Tibial artery (tissue), 4 donors: Measurements from ENCODE around the gene GPR55.

Experiments used
- DNase-seq, 2 donors: peaks; one replicate each; pipeline ENCODE4 v3.0.0-alpha.2; 2019
- H3K27ac ChIP-seq, 2 donors: fragments of 200-600 bp; sonication (generic) in 1 of 2; 1 replicate in 1 of 2; 2 replicates in 1 of 2; pipeline ENCODE4 v1.5.1; 2018 to 2019; ENCODE audit warnings: mild to moderate bottlenecking in 1 of 2
- H3K27me3 ChIP-seq, 2 donors: fragments of 200-600 bp; sonication (generic) in 1 of 2; one replicate each; pipeline versions ENCODE4 v1.5.1 to v1.6.0; 2016 to 2019
- H3K36me3 ChIP-seq, 3 donors: fragments of 200-600 bp; sonication (generic) in 2 of 3; one replicate each; pipeline ENCODE4 v1.5.1; 2016 to 2019; ENCODE audit warnings: mild to moderate bottlenecking in 2 of 3
- H3K4me1 ChIP-seq, 4 donors: fragments of 200-600 bp; sonication (generic) in 2 of 4; 1 replicate in 3 of 4; 2 replicates in 1 of 4; pipeline ENCODE4 v1.5.1; 2016 to 2019
- H3K4me3 ChIP-seq, 2 donors: fragments of 200-600 bp; sonication (generic) in 1 of 2; 1 replicate in 1 of 2; 2 replicates in 1 of 2; pipeline ENCODE4 v1.5.1; 2018 to 2019; ENCODE audit warnings: mild to moderate bottlenecking in 2 of 2
- H3K9me3 ChIP-seq, 3 donors: fragments of 200-600 bp; sonication (generic) in 1 of 3; one replicate each; pipeline ENCODE4 v1.5.1; 2016 to 2019
- intact Hi-C: fragments of 100-400 bp; cut with DNase I; formaldehyde crosslinking; loops from one replicate; pipeline ENCODE4 v1.15.0; 2023; ENCODE audit warnings: low total_unique reads
- TF ChIP-seq, protein P1 (sequence below), 2 experiments: fragments of 200-600 bp in 1 of 2; fragments of 450-650 bp in 1 of 2; IDR thresholded peaks; one replicate each; pipeline ENCODE4 v1.5.1; 2017 to 2019; ENCODE audit warnings: antibody characterized with exemption in 2 of 2, mild to moderate bottlenecking in 1 of 2, moderate library complexity in 1 of 2

The GPR55 gene

GRCh38 chr2:230933521-230934180 is 8.6 kb upstream of the GPR55 start:
- Histone ChIP-seq H3K9me3 (no peaks in the 10 kb centered on the region), H3K4me3 (no peak overlapping the region), H3K4me1 (no peaks in the 10 kb centered on the region), H3K27ac (no peak overlapping the region), H3K27me3 (peaks cover 0 to 32% of the 10 kb centered on the region in 2 donors), H3K36me3 (no peaks in the 10 kb centered on the region)
- TF ChIP-seq, protein P1, sequence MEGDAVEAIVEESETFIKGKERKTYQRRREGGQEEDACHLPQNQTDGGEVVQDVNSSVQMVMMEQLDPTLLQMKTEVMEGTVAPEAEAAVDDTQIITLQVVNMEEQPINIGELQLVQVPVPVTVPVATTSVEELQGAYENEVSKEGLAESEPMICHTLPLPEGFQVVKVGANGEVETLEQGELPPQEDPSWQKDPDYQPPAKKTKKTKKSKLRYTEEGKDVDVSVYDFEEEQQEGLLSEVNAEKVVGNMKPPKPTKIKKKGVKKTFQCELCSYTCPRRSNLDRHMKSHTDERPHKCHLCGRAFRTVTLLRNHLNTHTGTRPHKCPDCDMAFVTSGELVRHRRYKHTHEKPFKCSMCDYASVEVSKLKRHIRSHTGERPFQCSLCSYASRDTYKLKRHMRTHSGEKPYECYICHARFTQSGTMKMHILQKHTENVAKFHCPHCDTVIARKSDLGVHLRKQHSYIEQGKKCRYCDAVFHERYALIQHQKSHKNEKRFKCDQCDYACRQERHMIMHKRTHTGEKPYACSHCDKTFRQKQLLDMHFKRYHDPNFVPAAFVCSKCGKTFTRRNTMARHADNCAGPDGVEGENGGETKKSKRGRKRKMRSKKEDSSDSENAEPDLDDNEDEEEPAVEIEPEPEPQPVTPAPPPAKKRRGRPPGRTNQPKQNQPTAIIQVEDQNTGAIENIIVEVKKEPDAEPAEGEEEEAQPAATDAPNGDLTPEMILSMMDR (IDR thresholded peaks at IDR 0.05): no peak
- intact Hi-C loops: no loop called here
- peak in 1 of 2 donors; percentile 43 for DNase-seq

- Histone ChIP-seq H3K4me3 (no peak overlapping the region), H3K9me3 (no peaks in the 10 kb centered on the region), H3K4me1 (no peaks in the 10 kb centered on the region), H3K27ac (no peak overlapping the region), H3K36me3 (no peaks in the 10 kb centered on the region), H3K27me3 (peaks cover 0 to 32% of the 10 kb centered on the region in 2 donors)
- DNase-seq: peak; percentile 38 to 63
- intact Hi-C loops: no loop called here
- TF ChIP-seq, protein P1 (IDR thresholded peaks at IDR 0.05): no peak
Observed at GRCh38 chr2:230932556-230933511, 7.8 kb upstream of the GPR55 start.

DNA sequence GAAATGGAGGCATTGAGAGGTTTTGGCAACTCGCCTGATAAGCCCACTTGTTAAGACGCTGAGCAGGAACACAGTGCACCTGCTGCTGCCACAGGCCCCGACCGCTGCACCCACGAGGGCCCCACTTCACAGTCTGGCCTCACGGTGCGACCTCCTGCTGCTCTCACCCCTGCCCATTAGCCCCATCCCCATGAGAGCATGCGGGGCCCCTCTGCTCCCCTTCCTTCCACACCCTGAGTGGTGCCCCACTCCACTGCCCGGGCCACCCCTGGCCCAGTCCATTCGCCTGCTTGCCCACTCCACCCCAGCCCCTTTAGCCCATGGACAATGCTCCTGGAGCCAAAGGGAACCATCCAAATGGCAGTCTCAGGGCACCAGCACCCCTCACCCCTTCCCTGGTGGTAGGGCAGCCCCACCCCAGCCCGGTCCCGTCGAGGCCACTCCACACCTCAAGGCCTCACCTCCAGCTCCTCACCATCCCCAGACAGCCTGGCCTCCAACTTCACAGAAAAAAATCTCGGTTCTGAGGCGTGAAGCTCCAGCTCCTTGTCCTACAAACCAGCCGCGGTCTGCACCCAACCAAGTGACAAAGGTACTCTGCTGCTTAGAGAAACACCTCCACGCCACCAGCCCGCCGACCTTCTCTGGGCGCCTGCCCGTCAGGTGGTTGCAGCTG is 6.7 kb upstream of the GPR55 start:
- H3K27me3 ChIP-seq: peaks cover 0 to 32% of the 10 kb centered on the region in 2 donors
- intact Hi-C loops: no loop called here
- H3K36me3 ChIP-seq: no peaks in the 10 kb centered on the region
- no peak overlapping the region for H3K27ac ChIP-seq
- TF ChIP-seq, protein P1 (IDR thresholded peaks at IDR 0.05): no peak
- no peaks in the 10 kb centered on the region for H3K4me1 ChIP-seq
- peak in 1 of 2 donors; percentile 47 for DNase-seq
- H3K4me3 ChIP-seq: no peak overlapping the region
- no peaks in the 10 kb centered on the region for H3K9me3 ChIP-seq

DNA sequence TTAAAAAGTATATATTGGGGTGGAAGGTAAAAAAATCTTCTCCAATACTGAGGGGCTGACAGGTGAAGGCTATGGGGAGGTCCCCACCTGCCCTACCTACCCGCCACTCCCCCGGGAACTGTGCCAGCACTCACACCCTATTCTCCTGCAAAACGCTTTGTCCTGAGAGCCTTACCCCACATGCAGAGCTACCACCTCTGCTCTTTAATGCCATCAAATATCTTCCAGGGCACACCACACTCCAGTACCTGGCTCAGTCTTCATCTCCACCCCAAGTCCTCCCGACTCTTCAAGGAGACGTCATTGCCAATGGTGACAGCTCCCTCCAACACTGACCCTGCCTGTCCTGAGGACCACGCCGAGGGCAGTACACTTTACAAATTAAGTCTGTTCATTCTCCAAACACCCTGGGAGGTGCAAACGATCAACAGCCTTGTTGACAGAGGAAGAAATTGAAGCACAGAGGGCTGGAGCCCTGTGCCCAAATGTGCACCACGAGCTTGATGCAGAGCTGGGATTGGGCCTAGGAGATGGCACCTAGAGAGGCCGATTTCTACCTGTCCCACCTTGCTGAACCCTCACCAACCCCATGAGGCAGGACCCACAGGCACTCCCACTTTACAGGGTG is 6.0 kb upstream of the GPR55 start:
- Histone ChIP-seq H3K27me3 (peaks cover 0 to 32% of the 10 kb centered on the region in 2 donors), H3K27ac (no peak overlapping the region), H3K4me1 (no peaks in the 10 kb centered on the region), H3K36me3 (no peaks in the 10 kb centered on the region), H3K4me3 (no peak overlapping the region), H3K9me3 (no peaks in the 10 kb centered on the region)
- DNase-seq: no peak
- TF ChIP-seq, protein P1 (IDR thresholded peaks at IDR 0.05): no peak
- intact Hi-C loops: no loop called here

DNA sequence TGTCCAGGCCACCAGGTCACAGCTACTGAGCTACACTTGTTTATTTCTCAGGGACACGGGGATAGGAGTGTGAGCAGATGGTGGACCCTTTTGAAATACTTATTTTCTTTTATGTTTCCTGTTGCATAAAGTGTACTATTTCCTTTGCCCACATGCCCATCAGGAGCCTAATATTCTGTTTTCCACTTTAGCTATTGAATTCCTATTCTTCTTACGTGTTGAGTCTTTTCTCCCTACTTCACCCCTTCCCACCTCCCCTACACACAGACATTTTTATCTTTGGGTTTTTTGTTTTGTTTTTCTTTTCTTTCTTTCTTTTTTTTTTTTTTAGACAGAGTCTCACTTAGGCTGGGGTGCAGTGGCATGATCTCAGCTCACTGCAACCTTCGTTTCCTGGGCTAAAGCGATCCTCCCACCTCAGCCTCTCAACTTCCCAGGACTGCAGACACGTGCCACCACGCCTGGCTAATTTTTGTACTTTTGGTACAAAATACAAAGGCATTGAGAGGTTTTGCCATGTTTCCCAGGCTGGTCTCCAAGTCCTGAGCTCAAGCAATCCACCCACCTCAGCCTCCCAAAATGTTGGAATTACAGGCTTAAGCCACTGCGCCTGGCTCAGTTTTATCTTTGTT is 5.2 kb upstream of the GPR55 start:
- no peaks in the 10 kb centered on the region for H3K9me3 ChIP-seq
- H3K4me3 ChIP-seq: no peak overlapping the region
- H3K4me1 ChIP-seq: no peaks in the 10 kb centered on the region
- no peak for DNase-seq
- H3K27me3 ChIP-seq: peaks cover 0 to 29% of the 10 kb centered on the region in 2 donors
- H3K36me3 ChIP-seq: no peaks in the 10 kb centered on the region
- H3K27ac ChIP-seq: no peak overlapping the region
- intact Hi-C loops: no loop called here
- TF ChIP-seq, protein P1 (IDR thresholded peaks at IDR 0.05): no peak
